GM20431 (cell line): Measurements from ENCODE around the gene EFHD2.
"Not testable (repeated sequence)": the region's sequence is repeated elsewhere in the genome, so short reads cannot be mapped to it uniquely, and the experiment has no call there.

ENCODE experiments used
- in situ Hi-C: fragments of 300-500 bp; cut with MseI, MboI; formaldehyde crosslinking; loops from one replicate; pipeline ENCODE4 v1.15.0; 2020; ENCODE audit warnings: low sequenced_read_pairs; ENCODE audit not compliant: unreplicated experiment

Gene EFHD2, protein sequence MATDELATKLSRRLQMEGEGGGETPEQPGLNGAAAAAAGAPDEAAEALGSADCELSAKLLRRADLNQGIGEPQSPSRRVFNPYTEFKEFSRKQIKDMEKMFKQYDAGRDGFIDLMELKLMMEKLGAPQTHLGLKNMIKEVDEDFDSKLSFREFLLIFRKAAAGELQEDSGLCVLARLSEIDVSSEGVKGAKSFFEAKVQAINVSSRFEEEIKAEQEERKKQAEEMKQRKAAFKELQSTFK

DNA sequence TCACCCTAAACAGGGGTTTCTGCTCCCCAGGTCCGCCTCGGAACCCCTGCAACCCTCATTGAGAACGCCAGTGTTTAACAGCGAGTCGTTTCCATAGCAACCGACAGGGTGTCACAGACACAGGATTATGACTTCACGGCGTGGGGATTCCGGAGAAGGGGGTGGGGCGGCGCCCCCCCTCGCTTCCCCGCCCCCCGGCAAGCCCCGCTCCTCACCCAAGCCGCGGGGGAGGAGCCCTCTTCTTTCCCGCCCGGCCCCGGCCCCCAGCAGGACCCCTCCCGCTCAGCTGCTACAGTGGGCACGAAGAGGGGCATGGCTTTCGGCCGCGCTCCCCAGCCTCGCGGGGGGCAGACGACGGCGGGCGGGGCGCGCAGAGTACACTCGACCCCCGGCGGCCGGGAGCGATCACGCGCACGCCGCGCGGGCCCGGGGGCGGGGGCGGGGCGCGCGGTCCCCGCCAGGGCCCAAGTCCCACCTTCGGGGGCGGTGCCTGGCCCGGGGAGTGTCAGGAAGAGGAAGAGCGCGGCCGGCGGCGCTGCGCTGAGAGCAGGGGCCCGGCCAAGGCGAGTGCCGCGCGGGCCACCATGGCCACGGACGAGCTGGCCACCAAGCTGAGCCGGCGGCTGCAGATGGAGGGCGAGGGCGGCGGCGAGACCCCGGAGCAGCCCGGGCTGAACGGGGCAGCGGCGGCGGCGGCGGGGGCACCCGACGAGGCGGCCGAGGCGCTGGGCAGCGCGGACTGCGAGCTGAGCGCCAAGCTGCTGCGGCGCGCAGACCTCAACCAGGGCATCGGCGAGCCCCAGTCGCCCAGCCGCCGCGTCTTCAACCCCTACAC is at the start of gene EFHD2:
Gene EFHD2, plus strand, starts transcription at position 501 of the 835 bp plus-strand sequence. Its CDS starts 84 bp downstream, at position 585.
- in situ Hi-C loops = no loop called here

DNA sequence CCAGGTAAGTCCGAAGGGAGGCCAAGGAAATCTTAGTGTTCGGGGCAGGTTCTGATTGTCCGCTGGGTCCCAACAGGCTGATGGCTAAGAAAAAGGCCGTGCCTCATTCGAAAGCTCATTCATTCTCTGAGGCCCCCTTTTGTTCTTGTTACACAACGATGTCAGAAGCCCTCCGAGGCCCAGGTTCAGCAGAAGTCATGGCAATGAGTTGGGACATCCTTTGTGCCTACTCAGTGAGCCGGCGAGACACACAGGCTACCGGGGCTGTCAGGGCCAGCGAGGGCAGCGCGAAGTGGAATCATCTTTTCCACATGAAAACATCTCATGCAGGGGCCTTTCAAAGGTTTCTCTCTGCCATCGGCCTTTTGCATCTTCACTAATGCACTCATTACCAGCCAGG is 49.0 kb upstream of the EFHD2 start:
- in situ Hi-C loops = loop anchor here (25.0 kb wide), 1 partner anchor 1252 kb away; the partner anchor contains the start of gene NBPF1

DNA sequence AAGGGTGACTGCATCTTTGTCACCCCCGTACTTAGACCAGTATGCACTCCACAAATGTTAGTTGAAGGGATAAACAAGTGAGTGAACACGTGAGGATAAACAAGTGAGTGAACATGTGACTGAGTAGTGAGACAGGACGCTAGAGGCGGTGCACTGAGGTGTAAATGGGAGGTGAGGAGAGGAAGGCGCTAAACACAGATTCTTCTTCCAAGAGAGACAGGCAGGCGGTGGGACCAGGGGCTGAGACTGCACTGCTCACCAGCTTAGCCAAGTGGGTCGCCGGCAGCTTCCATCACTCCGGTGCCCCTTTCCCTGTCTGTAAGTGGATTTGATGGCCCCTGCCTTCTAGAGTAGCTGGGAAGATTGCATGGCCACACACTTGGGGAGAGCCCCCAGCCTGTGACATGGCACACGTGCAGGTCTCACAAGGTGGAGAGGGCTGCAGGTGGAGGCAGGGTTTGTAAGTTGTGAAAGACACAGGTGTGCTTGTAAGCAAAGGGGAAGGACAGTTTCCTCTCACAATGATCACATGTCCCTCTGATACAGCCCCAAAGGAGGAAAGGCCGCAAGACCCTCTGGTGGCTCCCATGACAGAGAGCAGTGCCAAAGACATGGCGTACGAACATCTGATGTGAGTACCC is 47.5 kb upstream of the EFHD2 start:
- in situ Hi-C loops = loop anchor here (25.0 kb wide), 1 partner anchor 1250 kb away; the partner anchor contains the start of gene NBPF1

DNA sequence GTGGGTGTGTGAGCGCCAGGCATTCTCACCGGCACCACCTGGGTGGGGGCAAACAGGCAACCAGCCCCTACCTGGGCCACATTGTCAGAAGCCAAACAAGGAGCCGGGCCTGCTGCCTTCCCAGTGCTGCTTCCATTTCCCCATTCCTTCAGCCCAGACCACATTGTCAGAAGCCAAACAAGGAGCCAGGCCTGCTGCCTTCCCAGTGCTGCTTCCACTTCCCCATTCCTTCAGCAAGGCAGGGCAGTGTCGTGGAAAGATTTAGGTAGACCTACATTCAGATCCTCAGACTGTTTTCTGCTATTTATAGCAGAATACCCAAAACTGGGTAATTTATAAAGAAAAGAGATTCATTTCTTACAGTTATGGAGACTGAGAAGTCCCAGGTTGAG is 47.0 kb upstream of the EFHD2 start:
- in situ Hi-C loops = loop anchor here (25.0 kb wide), 1 partner anchor 1250 kb away; the partner anchor contains the start of gene NBPF1

DNA sequence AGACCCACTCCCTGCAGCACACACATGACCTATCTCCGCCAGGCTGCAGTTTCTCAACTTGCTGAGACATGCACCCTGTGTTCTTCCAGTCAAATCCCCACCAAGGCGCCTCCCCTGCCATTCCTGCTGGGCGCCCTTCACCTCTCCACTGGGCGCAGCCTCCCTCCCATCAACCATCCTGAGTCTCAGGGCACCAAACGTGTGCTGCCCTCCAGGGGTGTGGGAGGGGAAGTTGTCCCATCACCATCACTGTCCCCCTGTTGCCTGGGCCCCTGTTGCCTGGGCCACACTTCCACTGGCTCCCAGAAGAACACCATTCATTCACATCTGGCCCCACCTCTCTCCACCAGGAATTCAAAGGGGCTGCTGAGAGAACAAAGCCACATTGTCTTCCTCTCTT is 44.9 kb upstream of the EFHD2 start:
- in situ Hi-C loops = loop anchor here (25.0 kb wide), 1 partner anchor 1248 kb away; the partner anchor contains the start of gene NBPF1

DNA sequence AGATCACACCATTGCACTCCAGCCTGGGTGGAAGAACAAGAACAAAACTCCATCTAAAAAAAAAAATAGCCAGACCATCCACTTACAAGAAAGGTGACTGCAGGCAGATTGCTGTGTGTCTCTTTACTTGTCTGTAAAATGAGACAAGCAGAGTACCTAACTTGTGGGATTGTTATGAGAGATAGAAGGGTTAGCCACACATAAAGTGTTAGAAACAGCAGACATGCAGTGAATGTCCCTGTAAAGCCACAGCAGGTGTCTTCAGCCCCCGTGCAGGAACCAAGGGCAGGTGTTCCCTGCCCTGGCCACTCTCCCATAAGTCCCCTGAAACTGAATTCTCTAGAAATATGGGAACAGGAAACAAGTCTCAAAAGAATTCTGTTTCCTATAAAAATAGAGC is 40.8 kb upstream of the EFHD2 start:
- in situ Hi-C loops = loop anchor here (25.0 kb wide), 1 partner anchor 1243 kb away; the partner anchor contains the start of gene NBPF1

DNA sequence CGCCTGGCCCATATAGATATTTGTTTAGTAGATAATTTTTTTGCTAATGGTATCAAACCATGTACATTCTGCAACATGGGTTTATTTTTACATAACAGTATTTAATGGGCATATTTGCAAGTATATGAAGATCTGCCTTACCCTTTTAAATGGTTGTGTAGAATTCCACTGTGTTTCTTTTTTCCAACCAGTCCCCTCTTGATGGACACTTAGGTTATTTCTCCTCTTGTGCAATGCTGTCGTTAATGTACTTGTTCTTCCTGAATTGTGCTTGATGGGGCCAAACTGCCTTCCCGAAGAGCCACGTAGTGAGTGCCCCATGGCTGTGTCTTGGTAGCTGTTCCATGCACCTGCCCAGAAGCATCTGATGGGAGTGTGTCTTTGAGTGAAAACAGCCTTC is 39.4 kb upstream of the EFHD2 start:
- in situ Hi-C loops = loop anchor here (25.0 kb wide), 1 partner anchor 1242 kb away; the partner anchor contains the start of gene NBPF1

DNA sequence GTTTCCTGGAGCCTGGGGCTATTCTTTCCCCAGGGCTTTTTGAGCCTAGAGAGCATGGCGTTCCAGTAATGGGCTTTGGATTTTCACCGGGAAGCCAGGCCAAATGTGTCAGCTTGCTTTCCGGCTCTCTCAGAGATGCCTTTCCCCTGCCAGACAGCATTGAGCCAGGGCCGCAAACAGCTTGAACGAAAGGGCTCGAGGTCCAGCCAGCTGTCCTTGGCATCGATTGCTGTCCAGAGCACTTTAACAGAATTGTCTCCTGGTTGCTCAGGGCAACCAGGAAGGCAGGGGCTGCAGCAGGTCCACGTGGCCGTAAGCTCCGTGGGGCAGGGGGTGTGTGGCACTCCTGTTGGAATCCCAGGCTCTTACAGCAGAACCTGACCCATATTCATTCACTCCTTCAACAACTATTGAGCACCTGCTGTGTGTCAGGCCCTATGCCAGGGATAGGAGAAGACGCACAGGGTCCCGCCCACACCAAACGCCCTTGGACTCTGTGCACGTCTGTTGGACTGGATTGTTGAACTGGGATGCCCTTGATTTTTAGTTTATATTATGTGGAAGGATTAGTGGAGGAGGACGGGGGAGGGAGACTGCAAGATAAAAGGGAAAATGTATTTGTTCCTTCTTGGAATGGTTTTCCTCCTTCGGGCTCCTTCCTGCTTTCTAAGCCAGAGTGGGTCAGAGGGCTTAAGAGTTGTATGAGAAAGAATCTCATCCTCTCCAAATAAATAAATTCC is 38.7 kb upstream of the EFHD2 start:
- in situ Hi-C loops = loop anchor here (25.0 kb wide), 1 partner anchor 1241 kb away; the partner anchor contains the start of gene NBPF1

DNA sequence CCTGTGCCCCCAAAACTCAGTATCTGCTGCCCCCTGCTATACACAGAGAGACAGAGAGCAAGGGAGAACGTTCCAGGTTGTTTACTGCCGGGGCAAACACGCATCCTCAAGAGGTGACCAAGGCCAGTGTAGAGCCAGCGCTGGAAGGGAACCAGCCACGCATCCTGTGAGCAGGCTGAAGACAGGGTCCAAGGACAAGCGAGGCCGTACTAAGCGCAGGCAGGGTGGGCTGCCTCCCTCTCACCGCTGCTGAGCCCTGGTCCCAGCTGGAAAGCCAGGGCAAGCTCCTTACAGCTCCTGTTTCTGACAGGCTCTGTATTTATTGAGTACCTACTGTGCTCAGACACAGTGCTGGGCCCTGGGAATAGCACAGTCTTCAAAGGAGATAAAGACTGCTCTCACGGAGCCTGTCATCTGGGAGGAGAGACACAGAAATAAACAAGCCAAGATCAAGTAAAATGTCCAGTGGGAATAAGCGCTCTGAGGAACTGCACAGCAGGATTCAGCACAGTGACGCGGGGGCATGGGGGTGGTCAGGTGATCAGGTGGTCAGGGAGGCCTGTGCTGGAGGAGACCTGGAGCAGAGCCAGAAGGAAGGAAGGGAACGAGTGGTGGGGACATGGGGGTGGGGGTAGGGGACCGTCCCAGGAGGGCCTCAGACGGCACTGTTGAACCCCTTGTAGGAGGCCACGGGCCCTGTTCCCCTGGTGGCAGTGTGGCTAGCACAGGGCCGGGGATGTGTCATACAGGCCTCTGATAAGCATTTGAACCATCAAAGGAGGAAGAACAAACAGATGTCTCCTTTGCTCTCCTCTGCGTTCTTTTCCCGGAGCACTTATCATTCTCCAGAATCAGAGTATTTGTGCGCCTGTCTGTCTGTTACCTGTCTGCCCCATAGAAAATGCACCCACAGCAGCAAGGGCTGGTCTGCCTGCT is 37.8 kb upstream of the EFHD2 start:
- in situ Hi-C loops = loop anchor here (25.0 kb wide), 1 partner anchor 1240 kb away; the partner anchor contains the start of gene NBPF1

DNA sequence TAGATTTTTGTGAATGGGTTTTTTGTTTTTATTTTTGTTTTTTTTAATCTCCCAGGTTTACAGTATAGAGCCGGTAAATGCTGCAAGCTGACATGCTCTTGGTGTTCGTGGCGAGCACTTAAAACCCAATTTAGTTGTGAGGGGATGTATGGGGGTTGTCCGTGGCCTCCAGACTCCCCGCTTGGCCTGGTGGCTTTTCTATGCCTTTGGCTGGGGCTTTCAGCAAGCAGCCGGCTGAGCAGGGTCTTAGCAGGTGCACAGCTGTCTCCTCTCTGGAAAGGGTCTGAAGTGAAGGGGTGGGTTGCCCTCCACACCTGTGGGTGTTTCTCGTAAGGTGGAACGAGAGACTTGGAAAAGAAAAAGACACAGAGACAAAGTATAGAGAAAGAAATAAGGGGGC is 31.0 kb upstream of the EFHD2 start:
- in situ Hi-C loops = no loop called here

DNA sequence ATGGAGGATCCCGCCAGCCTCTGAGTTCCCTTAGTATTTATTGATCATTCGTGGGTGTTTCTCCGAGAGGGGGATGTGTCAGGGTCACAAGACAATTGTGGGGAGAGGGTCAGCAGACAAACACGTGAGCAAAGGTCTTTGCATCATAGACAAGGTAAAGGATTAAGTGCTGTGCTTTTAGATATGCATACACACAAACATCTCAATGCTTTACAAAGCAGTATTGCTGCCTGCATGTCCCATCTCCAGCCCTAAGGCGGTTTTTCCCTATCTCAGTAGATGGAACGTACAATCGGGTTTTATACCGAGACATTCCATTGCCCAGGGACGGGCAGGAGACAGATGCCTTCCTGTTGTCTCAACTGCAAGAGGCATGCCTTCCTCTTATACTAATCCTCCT is 30.5 kb upstream of the EFHD2 start:
- in situ Hi-C loops = not testable (repeated sequence)

DNA sequence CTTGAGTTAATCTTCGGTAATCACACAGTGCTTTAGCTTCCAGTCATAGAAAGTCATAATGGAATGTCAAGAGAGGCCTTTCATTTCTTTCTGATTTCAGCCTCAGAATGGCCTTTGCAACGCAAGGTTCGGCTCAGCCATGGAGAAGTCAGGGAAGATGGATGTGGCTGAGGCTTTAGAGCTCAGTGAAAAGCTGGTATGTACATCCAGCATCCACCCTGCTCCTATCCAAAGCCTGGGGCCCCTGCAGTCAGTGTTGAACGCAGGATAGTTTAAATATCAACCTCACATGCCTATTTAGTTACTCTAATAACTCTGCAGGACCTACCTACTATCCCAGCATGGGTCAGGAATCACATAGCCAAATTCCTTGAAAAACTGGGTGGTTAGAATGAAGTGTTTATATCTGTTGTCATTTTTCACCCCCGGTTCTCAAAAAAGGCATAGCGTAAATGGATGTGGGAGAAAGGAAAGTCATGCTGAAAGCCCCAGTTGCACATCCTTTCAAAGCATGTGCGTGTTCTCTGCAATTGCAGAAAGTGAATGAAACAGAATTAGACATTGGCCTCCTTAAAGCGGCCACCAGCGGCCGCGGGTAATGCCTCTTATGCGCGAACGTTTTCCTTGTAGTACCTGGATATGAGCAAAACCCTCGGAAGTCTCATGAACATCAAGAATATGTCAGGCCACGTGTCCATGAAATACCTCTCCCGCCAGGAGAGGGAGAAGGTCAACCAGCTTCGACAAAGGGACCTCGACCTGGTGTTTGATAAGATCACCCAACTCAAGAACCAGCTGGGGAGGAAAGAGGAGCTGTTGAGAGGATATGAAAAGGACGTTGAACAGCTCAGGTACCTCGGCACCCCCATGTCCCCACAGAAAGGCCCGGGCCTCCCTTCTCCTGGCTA is 28.8 kb upstream of the EFHD2 start:
- in situ Hi-C loops = no loop called here

DNA sequence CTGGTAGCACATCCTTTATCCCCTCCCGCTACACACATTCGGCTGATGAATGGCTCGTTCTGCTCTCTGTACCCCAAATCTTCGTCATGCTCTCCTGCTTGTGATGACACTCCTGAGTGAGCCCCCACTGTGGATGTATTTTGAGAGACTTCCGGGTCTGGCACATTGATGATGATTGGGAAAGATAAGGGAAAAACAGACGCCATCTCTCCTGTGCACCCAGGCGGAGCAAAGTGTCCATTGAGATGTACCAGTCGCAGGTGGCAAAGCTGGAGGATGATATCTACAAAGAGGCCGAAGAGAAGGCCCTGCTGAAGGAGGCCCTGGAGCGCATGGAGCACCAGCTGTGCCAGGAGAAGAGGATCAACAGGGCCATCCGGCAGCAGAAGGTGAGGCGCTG is 27.9 kb upstream of the EFHD2 start:
- in situ Hi-C loops = no loop called here

DNA sequence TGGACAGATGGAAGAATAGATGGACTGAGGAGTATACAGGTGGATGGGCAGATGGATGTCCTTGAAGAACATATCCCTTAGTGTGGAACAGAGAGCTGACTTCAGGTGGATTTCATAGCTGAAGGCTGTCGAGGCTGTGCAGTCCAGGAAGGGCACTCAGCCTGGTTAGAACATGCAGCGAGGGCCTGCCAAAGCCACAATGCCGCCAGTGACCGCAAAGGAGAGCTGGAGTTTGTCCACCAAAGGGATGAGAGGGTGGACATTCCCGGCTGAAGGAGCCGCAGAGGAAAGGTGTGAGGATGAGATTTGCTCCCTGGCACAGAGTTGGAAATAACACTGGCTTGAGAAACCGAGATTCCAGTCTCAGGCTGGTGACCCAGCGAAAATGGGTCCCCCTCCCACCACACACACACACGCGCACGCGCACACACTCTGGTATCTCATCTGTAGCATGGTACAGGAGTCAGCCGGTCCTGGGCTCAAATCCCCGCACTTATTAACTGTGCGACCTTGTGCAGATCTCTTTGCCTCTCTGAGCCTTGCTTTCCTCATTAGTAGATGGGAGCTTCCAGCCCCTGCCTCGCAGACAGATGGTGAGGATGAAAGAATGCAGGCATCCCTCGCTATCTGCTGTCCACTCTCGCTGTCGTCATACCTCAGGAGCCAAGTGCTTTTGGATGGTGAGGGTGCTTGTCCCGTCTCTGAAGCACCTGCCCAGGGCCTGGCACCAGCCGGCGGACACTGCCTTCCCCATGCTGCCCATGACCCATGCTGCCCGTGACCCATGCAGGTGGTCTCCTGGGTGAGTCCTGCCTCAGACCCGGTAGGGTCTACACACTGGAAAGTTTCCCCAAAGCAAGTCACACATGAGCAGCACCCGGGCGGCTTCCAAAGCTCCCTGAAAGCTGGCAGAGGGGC is 26.8 kb upstream of the EFHD2 start:
- in situ Hi-C loops = no loop called here

DNA sequence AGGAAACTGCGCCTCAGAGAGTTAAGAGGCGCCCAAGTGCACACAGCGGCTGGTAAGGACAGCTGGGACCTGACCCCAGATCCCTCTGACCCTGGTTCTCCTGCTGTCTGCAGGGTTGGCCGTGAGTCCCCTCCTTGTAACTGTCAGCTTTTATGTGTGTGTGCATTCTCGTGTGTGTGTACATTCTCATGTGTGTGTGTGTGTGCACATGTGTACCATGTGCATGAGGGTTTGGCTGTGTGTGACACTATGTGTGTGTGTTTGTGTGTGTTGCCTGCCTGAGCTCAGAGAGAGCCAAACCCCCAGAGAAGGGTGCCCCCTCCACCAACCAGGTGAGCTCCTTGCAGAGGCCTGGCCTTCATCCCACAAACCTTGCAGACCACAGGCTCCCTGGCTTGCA is 25.9 kb upstream of the EFHD2 start:
- in situ Hi-C loops = no loop called here

DNA sequence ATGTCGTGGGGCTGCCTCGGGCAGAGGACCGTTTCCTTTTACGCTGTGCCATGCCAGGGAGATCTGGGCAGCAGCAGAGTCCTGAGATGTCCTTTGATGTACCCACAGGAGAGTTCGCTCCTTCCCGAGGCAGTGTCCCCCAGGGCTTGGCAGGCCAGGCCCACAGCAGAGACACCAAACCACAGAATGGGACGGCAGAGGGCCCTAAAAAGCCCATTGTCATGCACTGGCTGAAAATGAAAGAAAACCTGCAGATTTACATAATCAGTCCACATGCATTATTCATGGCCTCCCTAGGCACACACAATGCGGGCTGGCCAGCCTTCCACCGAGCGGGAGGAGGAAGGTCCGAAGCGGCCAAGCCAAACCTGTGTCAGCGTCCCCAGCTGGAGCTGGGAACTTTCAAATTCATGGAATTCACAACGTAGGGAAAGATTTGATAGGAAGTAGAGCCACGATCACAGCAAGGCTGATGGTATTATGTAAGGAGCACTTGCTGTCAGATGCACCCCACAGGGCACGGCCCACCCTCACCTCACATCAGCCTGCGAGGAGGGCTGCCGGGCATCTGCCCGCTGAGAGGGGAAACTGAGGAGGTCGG is 25.3 kb upstream of the EFHD2 start:
- in situ Hi-C loops = no loop called here
